K562 (cell line): ENCODE results near the gene TTC5. TPM values are rescaled to one million over a fixed set of nuclear protein-coding genes. Genes with fewer than 3 reads are reported as not detected.

Source experiments
- ATAC-seq: fragments of 200-7000 bp; cut with Tn5 transposase; 3 replicates; pipeline ENCODE4 v1.9.1; 2020; ENCODE audit warnings: moderate library complexity
- BruUV-seq: library from RNA; stranded (reverse); fragments of 400-500 nt; replicated peaks from 2 replicates; lab custom pipeline; 2021; lab: Mats Ljungman, UMichigan
- CTCF ChIA-PET: fragments of 300-600 bp; formaldehyde crosslinking; extraction: SDS; loops from one replicate; lab custom pipeline; 2021; ENCODE audit warnings: low intra/inter-chr PET ratio; lab: Yijun Ruan, JAX
- POLR2A ChIA-PET: fragments of 300-600, 350-650 bp; sonication (Branson Sonifier 250); formaldehyde crosslinking; extraction: SDS; loops from one replicate; lab custom pipeline; 2021; ENCODE audit warnings: antibody characterized with exemption, inconsistent platforms; lab: Yijun Ruan, JAX
- DNase-seq, 4 experiments: peaks; one replicate each; pipeline versions ENCODE4 v3.0.0 to v3.0.0-alpha.2; 2011 to 2018; ENCODE audit warnings: low spot score in 3 of 4, mixed read lengths in 3 of 4; ENCODE audit errors: extremely low read depth in 1 of 4
- FAIRE-seq: peaks from 2 replicates; lab custom pipeline; 2011; peaks lifted over from hg19 to GRCh38; lab: Jason Lieb, UNC
- H2AFZ ChIP-seq: 2 replicates; pipeline ENCODE4 v1.6.0; 2011; ENCODE audit warnings: low read depth, low read length, control low read depth, inconsistent platforms
- H3K27ac ChIP-seq: fragments of 200-600 bp; 3 replicates; pipeline ENCODE4 v1.8.0; 2011; ENCODE audit warnings: low read depth, mild to moderate bottlenecking, control low read depth, inconsistent platforms, low read length, moderate library complexity, mixed read lengths; ENCODE audit errors: extremely low read depth
- H3K27me3 ChIP-seq, 2 experiments: fragments of 300-600 bp in 1 of 2; 2 replicates in 1 of 2; 3 replicates in 1 of 2; pipeline versions ENCODE4 v1.6.0 to v1.8.0; 2011; ENCODE audit warnings: inconsistent platforms in 2 of 2, low read length in 2 of 2, mild to moderate bottlenecking in 1 of 2, mixed read lengths in 1 of 2, moderate library complexity in 1 of 2; ENCODE audit not compliant: control insufficient read depth in 2 of 2, insufficient read depth in 2 of 2
- H3K36me3 ChIP-seq: fragments of 300-600 bp; 3 replicates; pipeline ENCODE4 v1.8.0; 2011; ENCODE audit warnings: mild to moderate bottlenecking, low read length, inconsistent platforms; ENCODE audit not compliant: control insufficient read depth, insufficient read depth
- H3K4me1 ChIP-seq, 2 experiments: fragments of 200-600 bp in 1 of 2; replicated peaks in 1 of 2; 2 replicates in 1 of 2; 3 replicates in 1 of 2; pipeline versions ENCODE4 v1.5.1 to v1.8.0; 2011; ENCODE audit warnings: inconsistent platforms in 2 of 2, low read length in 2 of 2, mild to moderate bottlenecking in 1 of 2, mixed read lengths in 1 of 2, moderate library complexity in 1 of 2; ENCODE audit not compliant: control insufficient read depth in 2 of 2, insufficient read depth in 2 of 2
- H3K4me2 ChIP-seq: 2 replicates; pipeline ENCODE4 v1.6.1; 2011; ENCODE audit warnings: low read length, control low read depth, inconsistent platforms, mixed read lengths; ENCODE audit not compliant: insufficient read depth
- H3K4me3 ChIP-seq: fragments of 200-600 bp; sonication (generic), shearing (Covaris generic); 2 replicates; pipeline ENCODE4 v1.5.1; 2016; ENCODE audit warnings: control low read depth, inconsistent platforms
- H3K79me2 ChIP-seq: fragments of 200-600 bp; 3 replicates; pipeline ENCODE4 v1.8.0; 2011; ENCODE audit warnings: low read length, inconsistent platforms; ENCODE audit not compliant: control insufficient read depth, insufficient read depth
- H3K9ac ChIP-seq, 2 experiments: 2 replicates each; pipeline versions ENCODE4 v1.6.0 to v1.6.1; 2011; ENCODE audit warnings: low read depth in 2 of 2, low read length in 2 of 2, control low read depth in 1 of 2, inconsistent platforms in 1 of 2, mild to moderate bottlenecking in 1 of 2, mixed read lengths in 1 of 2; ENCODE audit not compliant: insufficient read depth in 1 of 2
- H3K9me1 ChIP-seq: one replicate; pipeline ENCODE4 v1.6.0; 2011; ENCODE audit warnings: inconsistent platforms, mild to moderate bottlenecking, low read length, moderate library complexity; ENCODE audit not compliant: control insufficient read depth, insufficient read depth
- H3K9me3 ChIP-seq: replicated peaks from 2 replicates; pipeline ENCODE4 v1.5.1; 2011; ENCODE audit warnings: low read depth, low read length, inconsistent platforms; ENCODE audit not compliant: control insufficient read depth, insufficient read depth
- H4K20me1 ChIP-seq: replicated peaks from 2 replicates; pipeline ENCODE4 v1.6.1; 2011; ENCODE audit warnings: low read length, inconsistent platforms, mixed read lengths; ENCODE audit not compliant: control insufficient read depth, insufficient read depth
- ELF4 ChIP-seq: fragments of 450-650 bp; formaldehyde crosslinking; IDR thresholded peaks from 2 replicates; pipeline ENCODE4 v1.4.0; 2022; ENCODE audit warnings: missing genetic modification characterization
- ESRRA ChIP-seq: fragments of 450-650 bp; IDR thresholded peaks from 2 replicates; pipeline ENCODE4 v1.6.1; 2014; ENCODE audit warnings: low read depth, mild to moderate bottlenecking, moderate library complexity, borderline replicate concordance
- MECOM ChIP-seq: fragments of 250-450 bp; sonication (Bioruptor Pico); IDR thresholded peaks from 2 replicates; pipeline ENCODE4 v1.8.0; 2022; ENCODE audit warnings: inconsistent platforms
- MTF1 ChIP-seq: fragments of 250-450 bp; sonication (Bioruptor Pico); IDR thresholded peaks from 2 replicates; pipeline ENCODE4 v1.9.0; 2021; ENCODE audit warnings: moderate library complexity, mild to moderate bottlenecking, inconsistent platforms, borderline replicate concordance
- SAFB2 ChIP-seq: fragments of 200-400 bp; formaldehyde crosslinking; IDR thresholded peaks from 2 replicates; pipeline ENCODE4 v1.6.1; 2018; ENCODE audit warnings: borderline replicate concordance, low read length, low read depth, moderate library complexity; ENCODE audit not compliant: severe bottlenecking
- SNIP1 ChIP-seq: fragments of 450-650 bp; IDR thresholded peaks from 2 replicates; pipeline ENCODE4 v1.7.1; 2017; ENCODE audit warnings: low read depth, mild to moderate bottlenecking
- SRSF3 ChIP-seq: fragments of 200-400 bp; formaldehyde crosslinking; IDR thresholded peaks from 2 replicates; pipeline ENCODE4 v1.6.1; 2016; ENCODE audit warnings: mild to moderate bottlenecking, low read length, moderate library complexity; ENCODE audit not compliant: insufficient read depth
- TCF7L2 ChIP-seq: fragments of 150-350 bp; IDR thresholded peaks from 2 replicates; pipeline ENCODE4 v1.6.1; 2016; ENCODE audit warnings: low read depth, mild to moderate bottlenecking, low read length, moderate library complexity
- ZC3H8 ChIP-seq: fragments of 450-650 bp; IDR thresholded peaks from 2 replicates; pipeline ENCODE4 v1.6.1; 2017
- ZNF311 ChIP-seq: fragments of 250-450 bp; sonication (Bioruptor Pico); IDR thresholded peaks from 2 replicates; pipeline ENCODE4 v1.4.0; 2020; ENCODE audit warnings: mild to moderate bottlenecking, moderate library complexity
- ZNF644 ChIP-seq: fragments of 200-800 bp; sonication (Bioruptor generic); IDR thresholded peaks from 2 replicates; pipeline ENCODE4 v1.6.1; 2016; ENCODE audit warnings: low read depth, missing genetic modification characterization, missing compliant biosample characterization
- WGBS: fragments of 100-300 bp; shearing (Covaris generic); methylation state at CpG from one replicate; pipeline ENCODE4 v1.1.6; 2016; ENCODE audit warnings: low coverage, mixed read lengths; ENCODE audit not compliant: insufficient coverage; ENCODE audit errors: missing lambda C conversion rate; 5-methylcytosine and 5-hydroxymethylcytosine counted together
- in situ Hi-C: fragments of 300-500 bp; cut with MboI; formaldehyde crosslinking; loops from 4 replicates; pipeline ENCODE4 v1.15.0; 2018; ENCODE audit warnings: inconsistent platforms, mixed read lengths
- intact Hi-C: fragments of 100-400 bp; cut with micrococcal nuclease; formaldehyde crosslinking; loops from 2 replicates; pipeline ENCODE4 v1.14.2; 2022
- polyA plus RNA-seq, 8 experiments: library from polyadenylated mRNA; depleted of rRNA in 4 of 8; stranded (reverse) in 5 of 8; unstranded in 3 of 8; fragments of >200 nt; fragmentation: Nextera tagmentation in 2 of 8; fragmentation: Illumina TruSeq in 1 of 8; extraction: Ambion mirVana in 2 of 8; extraction: Trizol in 1 of 8; gene quantifications; 2 replicates each; pipeline versions ENCODE4 v1.2.1 to v1.2.3, GENCODE V29; 2011 to 2014; ENCODE audit warnings: inconsistent platforms in 1 of 8, missing spikeins in 1 of 8
- total RNA-seq, 7 experiments: library from RNA; depleted of rRNA in 6 of 7; stranded (reverse); fragments of >200 nt in 6 of 7; fragmentation: Illumina TruSeq in 2 of 7; extraction: Trizol in 2 of 7; gene quantifications; 2 replicates each; pipeline versions ENCODE4 v1.2.1 to v1.2.3, GENCODE V29; 2011 to 2021; ENCODE audit warnings: low replicate concordance in 1 of 7
- TF ChIP-seq, protein P1 (sequence below): fragments of 250-450 bp; sonication (Bioruptor Pico); IDR thresholded peaks from 2 replicates; pipeline ENCODE4 v1.4.0; 2020
- TF ChIP-seq, protein P2 (sequence below): sonication (generic); IDR thresholded peaks from 2 replicates; pipeline ENCODE4 v1.6.1; 2016

The TTC5 gene
- total and polyA plus RNA-seq, 9 of the 15 experiments (the other 6 are each of a cell fraction or from before 2014, with no cell fraction given): 4.8 to 17.1 (median 7.5) TPM

DNA sequence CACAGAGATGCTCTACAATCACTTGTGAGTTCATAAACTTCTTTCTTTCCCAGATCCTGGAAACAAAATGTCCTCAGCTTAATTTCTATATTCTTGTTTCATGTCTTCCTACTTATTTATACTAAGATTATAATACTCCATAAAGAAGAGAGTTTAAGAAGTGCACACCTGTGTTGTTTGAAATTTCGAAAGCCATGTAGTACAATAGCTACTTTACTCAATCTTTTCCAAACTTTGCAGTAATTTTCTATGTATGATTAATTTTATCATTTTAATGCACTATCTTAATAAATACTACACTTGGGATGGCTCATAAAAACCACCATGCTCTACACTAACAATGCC lies 300 bp upstream of the TTC5 start:
- H3K4me1 ChIP-seq: peaks cover 0 to 28% of the 10 kb centered on the region in 2 experiments; a peak in 3 of 5 replicates
- H3K36me3 ChIP-seq: peaks cover 10% of the 10 kb centered on the region; the same call in 2 of the 3 replicates
- H2AFZ ChIP-seq: no peak overlapping the region
- DNase-seq (no peak), ATAC-seq (no peak), FAIRE-seq (no peak)
- H3K9ac ChIP-seq: no peak overlapping the region; a peak in 1 of 4 replicates
- CTCF ChIA-PET: interaction anchor here (0.7 kb wide), 1 partner anchor 386 kb away, joined by 3 read pairs; no protein-coding TSS in a partner anchor
- peaks cover 26% of the 10 kb centered on the region for H3K79me2 ChIP-seq
- H3K9me1 ChIP-seq: peaks cover 5% of the 10 kb centered on the region
- no peaks in the 10 kb centered on the region for H3K27me3 ChIP-seq
- no peaks in the 10 kb centered on the region for H3K9me3 ChIP-seq
- H4K20me1 ChIP-seq: no peaks in the 10 kb centered on the region
- no peak overlapping the region for H3K27ac ChIP-seq
- intact Hi-C loops (no loop called here), in situ Hi-C loops (no loop called here)
- no peak overlapping the region for H3K4me2 ChIP-seq
- POLR2A ChIA-PET: interaction anchor here (1.6 kb wide), 1 partner anchor 12 kb away, joined by 3 read pairs; no protein-coding TSS in a partner anchor
- peak overlapping the region; percentile 64; the same call in 1 of the 2 replicates for H3K4me3 ChIP-seq
- no TSS peak for BruUV-seq
- TF ChIP-seq ZC3H8 (no peak), SAFB2 (no peak), SRSF3 (no peak), MTF1 (CRISPR knock-in tag) (no peak), SNIP1 (no peak), MECOM (CRISPR knock-in tag) (no peak), ELF4 (CRISPR knock-in tag) (no peak), ESRRA (no peak), ZNF311 (CRISPR knock-in tag) (no peak), TCF7L2 (no peak), ZNF644 (tag) (no peak)
- TF ChIP-seq, protein P1, sequence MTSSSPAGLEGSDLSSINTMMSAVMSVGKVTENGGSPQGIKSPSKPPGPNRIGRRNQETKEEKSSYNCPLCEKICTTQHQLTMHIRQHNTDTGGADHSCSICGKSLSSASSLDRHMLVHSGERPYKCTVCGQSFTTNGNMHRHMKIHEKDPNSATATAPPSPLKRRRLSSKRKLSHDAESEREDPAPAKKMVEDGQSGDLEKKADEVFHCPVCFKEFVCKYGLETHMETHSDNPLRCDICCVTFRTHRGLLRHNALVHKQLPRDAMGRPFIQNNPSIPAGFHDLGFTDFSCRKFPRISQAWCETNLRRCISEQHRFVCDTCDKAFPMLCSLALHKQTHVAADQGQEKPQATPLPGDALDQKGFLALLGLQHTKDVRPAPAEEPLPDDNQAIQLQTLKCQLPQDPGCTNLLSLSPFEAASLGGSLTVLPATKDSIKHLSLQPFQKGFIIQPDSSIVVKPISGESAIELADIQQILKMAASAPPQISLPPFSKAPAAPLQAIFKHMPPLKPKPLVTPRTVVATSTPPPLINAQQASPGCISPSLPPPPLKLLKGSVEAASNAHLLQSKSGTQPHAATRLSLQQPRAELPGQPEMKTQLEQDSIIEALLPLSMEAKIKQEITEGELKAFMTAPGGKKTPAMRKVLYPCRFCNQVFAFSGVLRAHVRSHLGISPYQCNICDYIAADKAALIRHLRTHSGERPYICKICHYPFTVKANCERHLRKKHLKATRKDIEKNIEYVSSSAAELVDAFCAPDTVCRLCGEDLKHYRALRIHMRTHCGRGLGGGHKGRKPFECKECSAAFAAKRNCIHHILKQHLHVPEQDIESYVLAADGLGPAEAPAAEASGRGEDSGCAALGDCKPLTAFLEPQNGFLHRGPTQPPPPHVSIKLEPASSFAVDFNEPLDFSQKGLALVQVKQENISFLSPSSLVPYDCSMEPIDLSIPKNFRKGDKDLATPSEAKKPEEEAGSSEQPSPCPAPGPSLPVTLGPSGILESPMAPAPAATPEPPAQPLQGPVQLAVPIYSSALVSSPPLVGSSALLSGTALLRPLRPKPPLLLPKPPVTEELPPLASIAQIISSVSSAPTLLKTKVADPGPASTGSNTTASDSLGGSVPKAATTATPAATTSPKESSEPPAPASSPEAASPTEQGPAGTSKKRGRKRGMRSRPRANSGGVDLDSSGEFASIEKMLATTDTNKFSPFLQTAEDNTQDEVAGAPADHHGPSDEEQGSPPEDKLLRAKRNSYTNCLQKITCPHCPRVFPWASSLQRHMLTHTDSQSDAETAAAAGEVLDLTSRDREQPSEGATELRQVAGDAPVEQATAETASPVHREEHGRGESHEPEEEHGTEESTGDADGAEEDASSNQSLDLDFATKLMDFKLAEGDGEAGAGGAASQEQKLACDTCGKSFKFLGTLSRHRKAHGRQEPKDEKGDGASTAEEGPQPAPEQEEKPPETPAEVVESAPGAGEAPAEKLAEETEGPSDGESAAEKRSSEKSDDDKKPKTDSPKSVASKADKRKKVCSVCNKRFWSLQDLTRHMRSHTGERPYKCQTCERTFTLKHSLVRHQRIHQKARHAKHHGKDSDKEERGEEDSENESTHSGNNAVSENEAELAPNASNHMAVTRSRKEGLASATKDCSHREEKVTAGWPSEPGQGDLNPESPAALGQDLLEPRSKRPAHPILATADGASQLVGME (CRISPR knock-in tag): no peak
- TF ChIP-seq, protein P2, sequence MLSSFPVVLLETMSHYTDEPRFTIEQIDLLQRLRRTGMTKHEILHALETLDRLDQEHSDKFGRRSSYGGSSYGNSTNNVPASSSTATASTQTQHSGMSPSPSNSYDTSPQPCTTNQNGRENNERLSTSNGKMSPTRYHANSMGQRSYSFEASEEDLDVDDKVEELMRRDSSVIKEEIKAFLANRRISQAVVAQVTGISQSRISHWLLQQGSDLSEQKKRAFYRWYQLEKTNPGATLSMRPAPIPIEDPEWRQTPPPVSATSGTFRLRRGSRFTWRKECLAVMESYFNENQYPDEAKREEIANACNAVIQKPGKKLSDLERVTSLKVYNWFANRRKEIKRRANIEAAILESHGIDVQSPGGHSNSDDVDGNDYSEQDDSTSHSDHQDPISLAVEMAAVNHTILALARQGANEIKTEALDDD: no peak
- whole genome bisulfite sequencing: 88% methylated on average over 1 of the region's 1 CpG
